ENCODE measurements around the gene ZNF92.
A peak's percentile ranks its signal among the peaks of the same experiment; 100 is the strongest.

DNA sequence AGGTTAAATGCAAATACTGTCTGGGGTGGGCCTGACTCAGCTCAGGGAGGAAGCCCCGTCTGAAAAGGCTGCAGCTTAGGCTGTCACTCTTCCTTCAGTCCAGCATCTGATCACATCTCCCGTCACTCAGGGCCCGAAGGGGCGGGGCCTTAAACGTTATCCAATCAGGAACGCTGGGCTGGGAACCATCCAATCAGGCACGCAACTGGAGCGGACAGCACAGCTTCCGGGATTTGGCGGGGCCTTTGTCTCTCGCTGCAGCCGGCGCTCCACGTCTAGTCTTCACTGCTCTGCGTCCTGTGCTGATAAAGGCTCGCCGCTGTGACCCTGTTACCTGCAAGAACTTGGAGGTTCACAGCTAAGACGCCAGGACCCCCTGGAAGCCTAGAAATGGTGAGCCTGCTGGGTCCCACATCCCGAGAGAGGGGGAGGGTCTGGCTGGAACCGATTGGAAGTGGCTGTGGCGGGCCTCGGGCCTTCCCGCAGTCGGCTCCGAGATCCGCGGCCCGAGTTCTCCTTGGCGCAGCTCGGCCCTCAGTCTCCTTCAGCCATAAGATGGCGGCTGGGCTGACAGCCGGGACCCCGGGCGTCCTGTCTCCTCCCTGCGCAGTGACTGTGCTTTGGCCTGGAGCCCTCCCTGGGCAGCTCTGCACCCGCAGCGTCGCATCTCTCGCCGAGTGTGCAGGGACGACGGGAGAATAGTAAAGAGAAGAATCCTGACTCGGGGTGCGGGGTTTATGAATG, at the start of gene ZNF92:
- peak; percentile 93 to 98 for TF ChIP-seq POLR2A (IDR thresholded peaks at IDR 0.05)
- TF ChIP-seq, protein P1, sequence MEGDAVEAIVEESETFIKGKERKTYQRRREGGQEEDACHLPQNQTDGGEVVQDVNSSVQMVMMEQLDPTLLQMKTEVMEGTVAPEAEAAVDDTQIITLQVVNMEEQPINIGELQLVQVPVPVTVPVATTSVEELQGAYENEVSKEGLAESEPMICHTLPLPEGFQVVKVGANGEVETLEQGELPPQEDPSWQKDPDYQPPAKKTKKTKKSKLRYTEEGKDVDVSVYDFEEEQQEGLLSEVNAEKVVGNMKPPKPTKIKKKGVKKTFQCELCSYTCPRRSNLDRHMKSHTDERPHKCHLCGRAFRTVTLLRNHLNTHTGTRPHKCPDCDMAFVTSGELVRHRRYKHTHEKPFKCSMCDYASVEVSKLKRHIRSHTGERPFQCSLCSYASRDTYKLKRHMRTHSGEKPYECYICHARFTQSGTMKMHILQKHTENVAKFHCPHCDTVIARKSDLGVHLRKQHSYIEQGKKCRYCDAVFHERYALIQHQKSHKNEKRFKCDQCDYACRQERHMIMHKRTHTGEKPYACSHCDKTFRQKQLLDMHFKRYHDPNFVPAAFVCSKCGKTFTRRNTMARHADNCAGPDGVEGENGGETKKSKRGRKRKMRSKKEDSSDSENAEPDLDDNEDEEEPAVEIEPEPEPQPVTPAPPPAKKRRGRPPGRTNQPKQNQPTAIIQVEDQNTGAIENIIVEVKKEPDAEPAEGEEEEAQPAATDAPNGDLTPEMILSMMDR (IDR thresholded peaks at IDR 0.05): no peak
